Measurements from ENCODE around the gene APBA1. TPM values are rescaled to one million over a fixed set of nuclear protein-coding genes. Genes with fewer than 3 reads are reported as not detected.

Gene APBA1
- total and polyA plus RNA-seq, 9 of the 15 experiments (the other 6 are each of a cell fraction or from before 2014, with no cell fraction given): 0.01 to 0.02 TPM; not detected in 7

DNA sequence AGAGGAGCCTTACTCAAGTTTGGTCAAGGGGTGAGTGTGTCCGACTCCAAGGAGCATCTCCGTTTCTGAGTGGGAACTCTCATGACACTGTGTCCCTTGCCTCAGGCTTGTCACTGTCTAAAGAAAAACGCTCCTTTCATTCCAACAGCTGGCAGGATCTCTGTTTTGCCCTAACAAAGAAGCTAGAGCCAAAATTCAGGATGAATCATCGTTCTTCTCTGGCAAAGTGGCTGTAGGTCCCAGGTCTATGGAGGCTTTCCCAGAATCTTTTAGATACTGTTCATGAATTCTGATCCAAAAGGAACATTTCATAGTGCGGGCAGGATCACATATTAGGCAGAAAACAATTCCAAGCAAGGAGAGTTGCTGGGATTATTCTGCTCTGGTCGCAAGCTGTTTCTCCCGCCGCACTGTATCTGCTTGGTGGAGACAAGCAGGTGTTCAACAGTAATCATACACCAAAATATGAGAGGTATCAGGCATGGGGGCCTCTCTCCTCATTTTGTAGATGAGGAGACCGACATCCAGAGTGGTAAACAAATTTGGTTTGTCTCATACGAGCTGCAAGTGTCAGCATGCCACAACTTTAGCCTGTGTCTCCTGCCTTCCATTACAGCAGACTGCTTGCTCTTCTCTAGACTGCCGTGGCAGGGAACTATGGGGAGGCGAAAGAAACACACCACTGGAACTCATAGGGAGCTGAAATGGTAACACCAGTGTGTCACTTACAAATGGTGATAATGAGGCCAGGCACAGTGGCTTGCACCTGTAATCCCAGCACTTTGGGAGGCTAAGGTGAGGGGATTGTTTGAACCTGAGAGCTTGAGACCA lies 274.6 kb downstream of the APBA1 start:
- Histone ChIP-seq H3K79me2 (ENCODE audit: control insufficient read depth, insufficient read depth, low read length) (no peaks in the 10 kb centered on the region), H3K27me3 (ENCODE audit: control insufficient read depth in 2 of 2, insufficient read depth in 2 of 2, low read length in 2 of 2) (peaks cover 0 to 13% of the 10 kb centered on the region in 2 experiments; a peak in 2 of 5 replicates), H3K27ac (ENCODE audit: extremely low read depth, low read depth, low read length) (no peak overlapping the region), H3K9me1 (ENCODE audit: control insufficient read depth, insufficient read depth, low read length) (no peaks in the 10 kb centered on the region), H3K9me3 (replicated peaks; ENCODE audit: control insufficient read depth, insufficient read depth, low read depth, low read length) (no peaks in the 10 kb centered on the region), H3K4me2 (ENCODE audit: insufficient read depth, low read length) (no peak overlapping the region), H3K9ac (ENCODE audit: insufficient read depth in 1 of 2, low read depth in 2 of 2, low read length in 2 of 2) (no peak overlapping the region), H2AFZ (ENCODE audit: low read depth, low read length) (no peak overlapping the region), H4K20me1 (replicated peaks; ENCODE audit: control insufficient read depth, insufficient read depth, low read length) (no peaks in the 10 kb centered on the region), H3K36me3 (ENCODE audit: control insufficient read depth, insufficient read depth, low read length) (no peaks in the 10 kb centered on the region), H3K4me1 (replicated peaks in 1 of 2; ENCODE audit: control insufficient read depth in 2 of 2, insufficient read depth in 2 of 2, low read length in 2 of 2) (no peaks in the 10 kb centered on the region), H3K4me3 (no peak overlapping the region)
- WGBS (ENCODE audit: insufficient coverage, low coverage, missing lambda C conversion rate): 3% methylated on average over 11 of the region's 12 CpGs
- ATAC-seq (no peak), FAIRE-seq (no peak), DNase-seq (ENCODE audit: extremely low read depth in 1 of 4, low spot score in 3 of 4) (no peak)
- in situ Hi-C loops (cut with MboI): no loop called here
- intact Hi-C loops (cut with micrococcal nuclease): no loop called here
- ChIA-PET POLR2A (interaction anchor here (1.1 kb wide), 1 partner anchor 26 kb away, joined by 3 read pairs; no protein-coding TSS in a partner anchor), CTCF (ENCODE audit: low intra/inter-chr PET ratio) (no interaction called here)
- no TSS peak for BruUV-seq (replicated peaks)
- TF ChIP-seq XRCC3 (IDR thresholded peaks at IDR 0.05) (no peak), STAG1 (CRISPR knock-in tag; IDR thresholded peaks at IDR 0.05; ENCODE audit: borderline replicate concordance) (no peak), ZNF408 (CRISPR knock-in tag; IDR thresholded peaks at IDR 0.05; ENCODE audit: low read depth) (no peak), HOMEZ (CRISPR knock-in tag; IDR thresholded peaks at IDR 0.05) (no peak), LARP7 (IDR thresholded peaks at IDR 0.05) (no peak), ID3 (CRISPR knock-in tag; IDR thresholded peaks at IDR 0.05) (no peak), ID3 (tag; IDR thresholded peaks at IDR 0.05) (no peak), U2AF2 (optimal IDR thresholded peaks at IDR 0.05; ENCODE audit: low read depth, low read length) (no peak), RBM25 (IDR thresholded peaks at IDR 0.05; ENCODE audit: low read depth, low read length, severe bottlenecking) (no peak), RBM39 (optimal IDR thresholded peaks at IDR 0.05; ENCODE audit: low read depth, low read length) (no peak), FOXM1 (IDR thresholded peaks at IDR 0.05; ENCODE audit: low read depth) (no peak), FOXM1 (CRISPR knock-in tag; IDR thresholded peaks at IDR 0.05; ENCODE audit: low read depth) (no peak)
- TF ChIP-seq, protein P1, sequence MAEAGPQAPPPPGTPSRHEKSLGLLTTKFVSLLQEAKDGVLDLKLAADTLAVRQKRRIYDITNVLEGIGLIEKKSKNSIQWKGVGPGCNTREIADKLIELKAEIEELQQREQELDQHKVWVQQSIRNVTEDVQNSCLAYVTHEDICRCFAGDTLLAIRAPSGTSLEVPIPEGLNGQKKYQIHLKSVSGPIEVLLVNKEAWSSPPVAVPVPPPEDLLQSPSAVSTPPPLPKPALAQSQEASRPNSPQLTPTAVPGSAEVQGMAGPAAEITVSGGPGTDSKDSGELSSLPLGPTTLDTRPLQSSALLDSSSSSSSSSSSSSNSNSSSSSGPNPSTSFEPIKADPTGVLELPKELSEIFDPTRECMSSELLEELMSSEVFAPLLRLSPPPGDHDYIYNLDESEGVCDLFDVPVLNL (CRISPR knock-in tag; IDR thresholded peaks at IDR 0.05; ENCODE audit: low read depth): no peak
